Heart left ventricle (tissue), 16 donors: Measurements from ENCODE around the gene MRPL9. TPM values are rescaled to one million over a fixed set of nuclear protein-coding genes. Genes with fewer than 3 reads are reported as not detected.
"Not testable (repeated sequence)": the region's sequence is repeated elsewhere in the genome, so short reads cannot be mapped to it uniquely, and the experiment has no call there.

Experiments
- ATAC-seq, 4 donors: fragments of 200-7000 bp; cut with Tn5 transposase; one replicate each; pipeline ENCODE4 v1.9.1; 2020 to 2022; ENCODE audit warnings: moderate library complexity in 4 of 4, mild to moderate bottlenecking in 3 of 4, moderate number of reproducible peaks in 1 of 4
- DNase-seq, 5 donors: peaks; one replicate each; pipeline ENCODE4 v3.0.0-alpha.2; 2020
- H3K27ac ChIP-seq, 12 donors: fragments of 200-600 bp; sonication (generic) in 4 of 12; one replicate each; pipeline versions ENCODE4 v1.5.0 to v1.8.0; 2016 to 2022; ENCODE audit warnings: mild to moderate bottlenecking in 2 of 12
- H3K27me3 ChIP-seq, 9 donors: fragments of 200-600 bp; sonication (generic) in 2 of 9; one replicate each; pipeline versions ENCODE4 v1.5.1 to v1.8.0; 2016 to 2022; ENCODE audit warnings: mild to moderate bottlenecking in 3 of 9
- H3K36me3 ChIP-seq, 9 donors: fragments of 200-600 bp; sonication (generic) in 2 of 9; one replicate each; pipeline versions ENCODE4 v1.5.0 to v1.8.0; 2018 to 2022; ENCODE audit warnings: mild to moderate bottlenecking in 2 of 9
- H3K4me1 ChIP-seq, 12 donors: fragments of 200-600 bp; sonication (generic) in 4 of 12; one replicate each; pipeline versions ENCODE4 v1.5.0 to v1.8.0; 2016 to 2022; ENCODE audit warnings: mild to moderate bottlenecking in 3 of 12
- H3K4me3 ChIP-seq, 12 donors: fragments of 200-600 bp; sonication (generic) in 4 of 12; one replicate each; pipeline versions ENCODE4 v1.5.0 to v1.8.0; 2017 to 2022; ENCODE audit warnings: mild to moderate bottlenecking in 9 of 12, moderate library complexity in 4 of 12
- H3K9me3 ChIP-seq, 12 donors: fragments of 200-600 bp; sonication (generic) in 4 of 12; one replicate each; pipeline versions ENCODE4 v1.5.0 to v1.8.0; 2016 to 2022; ENCODE audit warnings: mild to moderate bottlenecking in 1 of 12
- CTCF ChIP-seq, 12 donors: fragments of 200-600 bp; sonication (generic) in 4 of 12; IDR thresholded peaks; one replicate each; pipeline versions ENCODE4 v1.5.0 to v1.8.0; 2018 to 2022; ENCODE audit warnings: antibody characterized with exemption in 12 of 12, mild to moderate bottlenecking in 5 of 12
- POLR2A ChIP-seq, 2 donors: fragments of 450-650 bp; IDR thresholded peaks; one replicate each; pipeline ENCODE4 v1.6.1; 2017; ENCODE audit warnings: antibody characterized with exemption in 2 of 2, mild to moderate bottlenecking in 2 of 2, moderate library complexity in 2 of 2
- WGBS, 4 donors: extraction: QIAGEN DNeasy Blood & Tissue Kit in 2 of 4; methylation state at CpG; one replicate each; pipeline versions ENCODE4 v1.1.5 to v1.1.7; 2013 to 2018; 5-methylcytosine and 5-hydroxymethylcytosine counted together
- intact Hi-C, 10 donors: fragments of 100-400 bp; cut with DNase I; formaldehyde crosslinking; loops; one replicate each; pipeline versions ENCODE4 v1.11.1 to v1.14.2; 2022
- polyA plus RNA-seq, 2 donors: library from polyadenylated mRNA; stranded (reverse); fragments of 200-250 nt; gene quantifications; one replicate each; pipeline ENCODE4 v1.2.3, GENCODE V29; 2013
- total RNA-seq, 9 donors: library from RNA; depleted of rRNA in 2 of 9; stranded (reverse); fragments of >200 nt in 2 of 9; fragmentation: NEBNext Ultra II Directional in 3 of 9; extraction: Animal tissue kit (Norgen Biotek cat#: 25700) in 3 of 9; gene quantifications; one replicate each; pipeline versions ENCODE4 v1.1.0 to v1.2.4, GENCODE V29; 2016 to 2023
- donor health status: ischemic (EF 13 %, LVEDD 7.1; RV severe dilation, severe dysfunction).
- donor health status: healthy with polysubstance abuse.
- donor health status: DM: no; HTN: yes; CAD: no.
- donor health status: DM: no; HTN: no; CAD: no.
- donor health status: ischemic (EF 25% LVEDD 6.9; RV normal size, moderate dysfunction).
- donor health status: ischemic (EF 25% LVEDD 5.7; RV mildly dilated, moderate dysfunction).
- donor health status: healthy.
- donor health status: DM: yes; HTN: yes; CAD: no.
- donor health status: ischemic (EF 35%, LVEDD 5.7; RV mildly dilated, moderate dysfunction).
- donor health status: nonischemic (EF 11% LVEDD 7.7; RV severe dilation, severe dysfunction).
- donor health status: DM: yes; HTN: yes; CAD: no.
- donor health status: PGD.
- donor health status: ischemic (EF 29% LVEDD 5.4; RV normal size, mild dysfunction).
- donor health status: nonischemic (EF 23%, LVEDD 6.1; RV moderate dilation, normal function).

MRPL9 gene
- total and polyA plus RNA-seq, 11 donors = 35.8 to 57.9 (median 46.3) TPM

DNA sequence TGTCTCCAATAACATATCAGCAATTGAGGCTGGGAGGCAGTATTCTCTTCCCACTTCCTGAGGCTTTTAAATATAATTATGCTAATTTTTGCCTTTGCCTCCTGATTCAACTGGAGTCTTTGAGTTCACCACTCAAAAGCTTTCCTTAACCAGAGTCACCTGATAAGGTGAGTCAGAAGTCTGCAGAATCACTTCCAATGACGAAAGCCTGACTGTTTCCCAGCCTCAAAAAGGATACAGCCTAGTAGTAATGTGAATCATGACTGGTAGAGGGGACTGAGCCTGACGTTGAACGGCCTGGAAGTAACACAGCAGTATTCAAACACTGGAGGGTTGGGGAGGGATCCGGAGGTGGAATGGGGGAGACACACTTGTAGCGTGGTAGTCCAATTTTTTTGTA is 10.4 kb upstream of the MRPL9 start:
- intact Hi-C loops = no loop called here
- H3K36me3 ChIP-seq = peaks cover 0 to 52% (median 35%) of the 10 kb centered on the region in 9 donors
- H3K9me3 ChIP-seq = no peaks in the 10 kb centered on the region
- no peaks in the 10 kb centered on the region for H3K4me1 ChIP-seq
- no peak for ATAC-seq
- 71 to 84% (median 79%) methylated on average over 5 of the region's 5 CpGs for WGBS, 4 donors
- no peak for TF ChIP-seq CTCF (IDR thresholded peaks at IDR 0.05)
- TF ChIP-seq POLR2A (IDR thresholded peaks at IDR 0.05) = no peak
- H3K27ac ChIP-seq = no peak overlapping the region
- no peaks in the 10 kb centered on the region for H3K27me3 ChIP-seq
- no peak for DNase-seq
- H3K4me3 ChIP-seq = no peak overlapping the region

- H3K27ac ChIP-seq, H3K27me3 ChIP-seq, H3K4me1 ChIP-seq, H3K4me3 ChIP-seq, DNase-seq, ATAC-seq, H3K9me3 ChIP-seq: not testable (repeated sequence)
- intact Hi-C loops = loop anchor here in 1 of 10 donors (10.0 kb wide), 1 partner anchor 236 kb away; no protein-coding TSS in a partner anchor
- WGBS, 4 donors = 83 to 95% (median 90%) methylated on average over 8 to 34 of the region's 34 CpGs
- peaks cover 0 to 15% (median 8%) of the 10 kb centered on the region in 9 donors for H3K36me3 ChIP-seq
Measured at GRCh38 chr1:151769270-151769669, 6.0 kb upstream of the MRPL9 start.

- not testable (repeated sequence) for H3K27ac ChIP-seq, H3K27me3 ChIP-seq, H3K36me3 ChIP-seq, H3K4me3 ChIP-seq, H3K9me3 ChIP-seq, ATAC-seq, DNase-seq
- peaks cover 0 to 10% (median 8%) of the 10 kb centered on the region in 12 donors for H3K4me1 ChIP-seq
- intact Hi-C loops = loop anchor here in 1 of 10 donors (10.0 kb wide), 1 partner anchor 236 kb away; no protein-coding TSS in a partner anchor
- WGBS, 4 donors = 68 to 79% (median 71%) methylated on average over 2 to 5 of the region's 7 CpGs
Measured at GRCh38 chr1:151768351-151769066, 5.2 kb upstream of the MRPL9 start.

DNA sequence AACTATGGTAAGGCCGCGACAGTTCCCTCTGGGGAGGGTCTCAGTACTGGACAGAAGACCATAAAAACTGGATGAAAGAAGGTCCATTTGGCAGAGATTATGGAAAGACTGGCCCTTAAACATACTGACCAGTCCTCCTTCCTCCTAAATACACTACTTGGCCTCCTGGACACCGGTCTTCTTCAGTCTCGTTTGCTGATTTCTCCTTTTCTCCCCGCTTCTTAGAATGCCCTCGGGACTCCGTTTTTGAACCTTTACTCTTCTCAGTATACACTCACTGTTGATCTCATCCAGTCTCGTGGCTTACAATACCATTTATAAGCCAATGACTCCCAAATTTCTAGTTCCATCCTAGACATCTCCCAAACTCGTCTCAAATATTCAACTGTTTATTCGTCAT is 694 bp upstream of the MRPL9 start:
- WGBS, 4 donors = 56 to 62% (median 59%) methylated on average over 10 of the region's 10 CpGs
- Histone ChIP-seq H3K4me1 (peaks cover 0 to 17% (median 13%) of the 10 kb centered on the region in 12 donors), H3K27me3 (no peaks in the 10 kb centered on the region), H3K27ac (peak overlapping the region; percentile 41 to 94 (median 88)), H3K4me3 (peak overlapping the region; percentile 63 to 96 (median 82)), H3K9me3 (no peaks in the 10 kb centered on the region), H3K36me3 (peaks cover 0 to 35% (median 30%) of the 10 kb centered on the region in 9 donors)
- ATAC-seq (no peak), DNase-seq (no peak)
- intact Hi-C loops = loop anchor here in 1 of 10 donors (10.0 kb wide), 1 partner anchor 241 kb away; no protein-coding TSS in a partner anchor
- TF ChIP-seq POLR2A (IDR thresholded peaks at IDR 0.05) = no peak
- TF ChIP-seq CTCF (IDR thresholded peaks at IDR 0.05) = no peak

DNA sequence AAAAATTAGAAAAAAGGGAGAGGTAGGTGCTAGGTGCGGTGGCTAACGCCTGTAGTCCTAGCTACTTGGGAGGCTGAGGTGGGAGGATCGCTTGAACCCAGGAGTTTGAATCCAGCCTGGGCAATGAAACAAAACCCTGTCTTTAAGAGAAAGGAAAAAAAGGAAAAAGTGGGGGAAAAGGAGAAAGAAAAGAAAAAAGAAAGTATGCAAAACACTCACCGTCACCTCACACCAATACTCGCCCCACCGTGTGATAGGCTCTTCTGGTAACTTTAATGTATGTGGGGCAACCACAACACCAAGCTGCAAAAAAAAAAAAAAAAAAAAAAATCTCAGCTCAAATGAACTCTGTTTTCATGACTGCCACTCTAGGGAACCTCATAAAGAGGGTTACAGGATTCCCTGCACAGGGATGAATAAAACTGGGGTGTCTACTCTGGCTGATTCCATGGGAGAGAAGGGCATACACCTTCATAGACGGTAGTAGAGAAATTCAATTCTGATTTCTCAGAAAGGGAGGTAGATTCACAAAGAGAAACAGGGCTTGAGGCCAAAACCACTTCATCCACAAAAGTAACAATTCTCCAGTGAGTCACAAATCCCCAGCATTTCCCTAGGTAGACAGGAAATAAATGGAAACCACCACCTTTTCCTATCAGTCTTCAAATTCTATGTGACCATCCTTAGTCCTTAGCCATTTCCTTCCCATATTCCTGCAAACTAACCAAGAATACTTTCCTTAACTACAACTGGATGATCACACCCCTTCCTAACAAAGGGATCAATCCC is 2.5 kb downstream of the MRPL9 start:
- Histone ChIP-seq H3K9me3 (no peaks in the 10 kb centered on the region), H3K36me3 (peaks cover 0 to 58% (median 44%) of the 10 kb centered on the region in 9 donors), H3K4me3 (no peak overlapping the region), H3K27ac (no peak overlapping the region), H3K4me1 (peaks cover 0 to 17% (median 13%) of the 10 kb centered on the region in 12 donors), H3K27me3 (no peaks in the 10 kb centered on the region)
- DNase-seq (no peak), ATAC-seq (no peak)
- intact Hi-C loops = loop anchor here in 1 of 10 donors (10.0 kb wide), 1 partner anchor 244 kb away; no protein-coding TSS in a partner anchor
- no peak for TF ChIP-seq CTCF (IDR thresholded peaks at IDR 0.05)
- no peak for TF ChIP-seq POLR2A (IDR thresholded peaks at IDR 0.05)
- whole genome bisulfite sequencing, 4 donors = 92 to 96% (median 95%) methylated on average over 7 of the region's 7 CpGs
